GM12891 (cell line): ENCODE measurements around the gene SLC15A1.
"Not testable (repeated sequence)": the region's sequence is repeated elsewhere in the genome, so short reads cannot be mapped to it uniquely, and the experiment has no call there.

Experiments used
- POLR2AphosphoS5 ChIP-seq: IDR thresholded peaks from 2 replicates; pipeline ENCODE4 v1.6.1; 2011; ENCODE audit warnings: low read depth, low read length, control low read depth
- SPI1 ChIP-seq: IDR thresholded peaks from 2 replicates; pipeline ENCODE4 v1.6.1; 2011; ENCODE audit warnings: low read depth, low read length, control low read depth

DNA sequence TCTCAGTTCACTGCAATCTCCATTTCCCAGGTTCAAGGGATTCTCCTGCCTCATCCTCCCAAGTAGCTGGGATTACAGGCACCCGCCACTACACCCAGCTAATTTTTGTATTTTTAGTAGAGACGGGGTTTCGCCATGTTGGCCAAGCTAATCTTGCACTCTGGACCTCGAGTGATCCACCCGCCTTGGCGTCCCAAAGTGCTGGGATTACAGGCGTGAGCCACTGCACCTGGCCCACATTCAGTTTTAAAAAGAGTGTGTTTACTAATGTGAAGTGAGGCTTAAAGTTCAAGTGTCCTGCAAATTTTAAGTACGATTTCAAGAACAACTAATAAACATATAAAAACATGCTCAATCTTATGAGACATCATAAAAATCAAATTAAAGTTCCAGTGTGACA, 114.1 kb downstream of the SLC15A1 start:
- TF ChIP-seq SPI1, POLR2AphosphoS5: not testable (repeated sequence)
